Uterus (tissue), 2 donors: ENCODE measurements around the gene KCNQ1.

ENCODE experiments used
- POLR2A ChIP-seq, 2 donors: fragments of 450-650 bp; IDR thresholded peaks; one replicate each; pipeline ENCODE4 v1.6.1; 2016; ENCODE audit warnings: antibody characterized with exemption in 2 of 2, mild to moderate bottlenecking in 1 of 2, moderate library complexity in 1 of 2
- TF ChIP-seq, protein P1 (sequence below), 4 experiments: fragments of 200-600 bp in 2 of 4; fragments of 450-650 bp in 2 of 4; sonication (generic) in 2 of 4; IDR thresholded peaks; one replicate each; pipeline ENCODE4 v1.5.1; 2016 to 2019; ENCODE audit warnings: antibody characterized with exemption in 4 of 4, mild to moderate bottlenecking in 2 of 4, moderate library complexity in 1 of 4

DNA sequence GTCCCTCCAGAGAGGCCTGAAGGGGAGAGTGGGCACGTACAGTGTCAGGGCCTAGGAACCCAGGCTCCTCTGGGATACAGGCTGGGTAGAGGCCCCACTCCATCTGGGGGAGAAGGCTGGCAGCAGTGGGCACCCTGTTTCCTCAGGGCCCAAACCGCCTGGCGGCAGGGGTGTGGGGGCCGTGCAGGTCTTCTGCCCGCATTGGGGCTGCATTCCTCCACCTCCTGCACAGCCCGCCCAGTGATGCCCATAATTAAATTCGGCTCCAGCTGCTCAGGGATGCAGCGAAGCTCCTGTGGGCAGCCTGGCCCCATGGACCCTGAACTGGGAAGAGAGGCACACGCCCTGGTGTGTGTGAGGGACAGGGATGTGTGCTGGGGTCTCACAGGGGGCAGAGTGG is 219.6 kb downstream of the KCNQ1 start:
- no peak for TF ChIP-seq POLR2A (IDR thresholded peaks at IDR 0.05)
- TF ChIP-seq, protein P1, sequence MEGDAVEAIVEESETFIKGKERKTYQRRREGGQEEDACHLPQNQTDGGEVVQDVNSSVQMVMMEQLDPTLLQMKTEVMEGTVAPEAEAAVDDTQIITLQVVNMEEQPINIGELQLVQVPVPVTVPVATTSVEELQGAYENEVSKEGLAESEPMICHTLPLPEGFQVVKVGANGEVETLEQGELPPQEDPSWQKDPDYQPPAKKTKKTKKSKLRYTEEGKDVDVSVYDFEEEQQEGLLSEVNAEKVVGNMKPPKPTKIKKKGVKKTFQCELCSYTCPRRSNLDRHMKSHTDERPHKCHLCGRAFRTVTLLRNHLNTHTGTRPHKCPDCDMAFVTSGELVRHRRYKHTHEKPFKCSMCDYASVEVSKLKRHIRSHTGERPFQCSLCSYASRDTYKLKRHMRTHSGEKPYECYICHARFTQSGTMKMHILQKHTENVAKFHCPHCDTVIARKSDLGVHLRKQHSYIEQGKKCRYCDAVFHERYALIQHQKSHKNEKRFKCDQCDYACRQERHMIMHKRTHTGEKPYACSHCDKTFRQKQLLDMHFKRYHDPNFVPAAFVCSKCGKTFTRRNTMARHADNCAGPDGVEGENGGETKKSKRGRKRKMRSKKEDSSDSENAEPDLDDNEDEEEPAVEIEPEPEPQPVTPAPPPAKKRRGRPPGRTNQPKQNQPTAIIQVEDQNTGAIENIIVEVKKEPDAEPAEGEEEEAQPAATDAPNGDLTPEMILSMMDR (IDR thresholded peaks at IDR 0.05): no peak
